PC-9 (cell line): ENCODE data around the gene DRC3. TPM values are rescaled to one million over a fixed set of nuclear protein-coding genes. Genes with fewer than 3 reads are reported as not detected.

ENCODE experiments used
- BruUV-seq: library from RNA; stranded (reverse); fragments of 400-500 nt; replicated peaks from 2 replicates; lab custom pipeline; 2021; lab: Mats Ljungman, UMichigan
- CTCF ChIA-PET: fragments of 300-600 bp; sonication (Branson Sonifier 250); formaldehyde crosslinking; loops from one replicate; lab custom pipeline; 2022; ENCODE audit warnings: antibody characterized with exemption; lab: Charles Lee
- POLR2A ChIA-PET: fragments of 300-600 bp; sonication (Branson Sonifier 250); formaldehyde crosslinking; loops from one replicate; lab custom pipeline; 2022; ENCODE audit warnings: antibody characterized with exemption; ENCODE audit not compliant: unreplicated experiment; lab: Charles Lee
- DNase-seq, 2 experiments: peaks; one replicate each; pipeline versions ENCODE4 v3.0.0 to v3.0.0-alpha.2; 2015 to 2022; ENCODE audit warnings: mixed read lengths in 1 of 2
- H2AFZ ChIP-seq: fragments of 200-600 bp; sonication (generic); 2 replicates; pipeline ENCODE4 v1.8.1; 2017; ENCODE audit warnings: antibody characterized with exemption
- H3F3A ChIP-seq: fragments of 200-600 bp; sonication (generic); 2 replicates; pipeline ENCODE4 v1.8.1; 2017; ENCODE audit warnings: antibody characterized with exemption, mild to moderate bottlenecking, low read depth; ENCODE audit not compliant: insufficient read depth
- H3K27ac ChIP-seq: fragments of 200-600 bp; sonication (generic); 2 replicates; pipeline ENCODE4 v1.6.1; 2016; ENCODE audit warnings: mixed run types
- H3K27me3 ChIP-seq: fragments of 200-600 bp; sonication (generic); 2 replicates; pipeline ENCODE4 v1.6.1; 2016; ENCODE audit warnings: low read depth, mixed run types; ENCODE audit not compliant: insufficient read depth
- H3K36me3 ChIP-seq: fragments of 200-600 bp; sonication (generic); 2 replicates; pipeline ENCODE4 v1.6.1; 2016; ENCODE audit warnings: low read depth, mixed run types
- H3K4me1 ChIP-seq: fragments of 200-600 bp; sonication (generic); replicated peaks from 2 replicates; pipeline ENCODE4 v1.6.1; 2016; ENCODE audit warnings: mixed run types; ENCODE audit not compliant: insufficient read depth
- H3K4me2 ChIP-seq: fragments of 200-600 bp; sonication (generic); 2 replicates; pipeline ENCODE4 v1.6.1; 2017; ENCODE audit warnings: mixed run types
- H3K4me3 ChIP-seq: fragments of 200-600 bp; sonication (generic); 2 replicates; pipeline ENCODE4 v1.6.1; 2016; ENCODE audit warnings: mixed run types
- H3K79me2 ChIP-seq: fragments of 200-600 bp; sonication (generic); 2 replicates; pipeline ENCODE4 v1.6.1; 2017; ENCODE audit warnings: low read depth, mixed run types
- H3K9me2 ChIP-seq: fragments of 200-600 bp; sonication (generic); 2 replicates; pipeline ENCODE4 v1.8.1; 2017; ENCODE audit warnings: mild to moderate bottlenecking; ENCODE audit not compliant: insufficient read depth
- H3K9me3 ChIP-seq: fragments of 200-600 bp; sonication (generic); 2 replicates; pipeline ENCODE4 v1.8.1; 2016; ENCODE audit warnings: low read depth; ENCODE audit not compliant: insufficient read depth
- H4K20me1 ChIP-seq: fragments of 200-600 bp; sonication (generic); 2 replicates; pipeline ENCODE4 v1.8.1; 2017; ENCODE audit not compliant: insufficient read depth
- EZH2 ChIP-seq: fragments of 200-600 bp; sonication (generic); IDR thresholded peaks from 2 replicates; pipeline ENCODE4 v1.8.0; 2017; ENCODE audit warnings: antibody characterized with exemption, low read depth
- intact Hi-C: fragments of 100-400 bp; cut with micrococcal nuclease; formaldehyde crosslinking; loops from one replicate; pipeline ENCODE4 v1.10.0; 2022; ENCODE audit not compliant: unreplicated experiment
- total RNA-seq: library from RNA; stranded (reverse); gene quantifications from 2 replicates; pipeline ENCODE4 v1.2.3, GENCODE V29; 2021
- TF ChIP-seq, protein P1 (sequence below): fragments of 200-600 bp; sonication (generic); conservative IDR thresholded peaks from 2 replicates; pipeline ENCODE4 v1.6.1; 2017; ENCODE audit warnings: mixed run types, antibody characterized with exemption, mild to moderate bottlenecking, moderate library complexity

DRC3 gene
- total RNA-seq, 1 experiment from 2014 or later = 15.2 TPM

DNA sequence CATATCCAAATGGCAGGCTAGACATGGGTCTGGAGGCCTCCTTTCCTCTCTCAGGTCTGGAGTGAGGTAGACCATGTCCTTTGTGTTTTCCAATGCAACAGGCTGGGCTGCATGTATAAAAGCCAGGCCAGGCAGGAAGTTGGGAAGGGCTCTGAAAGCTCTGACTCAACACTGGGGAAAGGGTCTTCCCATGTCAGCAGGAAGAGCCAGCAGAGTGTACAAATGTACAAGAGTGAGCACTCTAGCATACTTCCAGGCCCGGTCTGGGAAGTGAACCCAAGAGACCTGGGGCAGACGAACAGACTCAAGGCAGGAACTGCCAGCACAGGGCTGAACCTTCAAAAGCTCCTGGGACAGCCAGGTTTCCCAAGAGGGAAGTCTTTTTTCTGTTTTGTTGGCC, 59.3 kb downstream of the DRC3 start:
- H3F3A ChIP-seq = peaks cover 16% of the 10 kb centered on the region; the same call in 1 of the 2 replicates
- intact Hi-C loops = loop anchor here (2.0 to 5.0 kb wide), 3 partner anchors 40 to 351 kb away; partner anchors contain the start of genes DRC3, RAI1 and TOM1L2
- peaks cover 23% of the 10 kb centered on the region for H3K79me2 ChIP-seq
- TF ChIP-seq EZH2 = no peak
- TF ChIP-seq, protein P1, sequence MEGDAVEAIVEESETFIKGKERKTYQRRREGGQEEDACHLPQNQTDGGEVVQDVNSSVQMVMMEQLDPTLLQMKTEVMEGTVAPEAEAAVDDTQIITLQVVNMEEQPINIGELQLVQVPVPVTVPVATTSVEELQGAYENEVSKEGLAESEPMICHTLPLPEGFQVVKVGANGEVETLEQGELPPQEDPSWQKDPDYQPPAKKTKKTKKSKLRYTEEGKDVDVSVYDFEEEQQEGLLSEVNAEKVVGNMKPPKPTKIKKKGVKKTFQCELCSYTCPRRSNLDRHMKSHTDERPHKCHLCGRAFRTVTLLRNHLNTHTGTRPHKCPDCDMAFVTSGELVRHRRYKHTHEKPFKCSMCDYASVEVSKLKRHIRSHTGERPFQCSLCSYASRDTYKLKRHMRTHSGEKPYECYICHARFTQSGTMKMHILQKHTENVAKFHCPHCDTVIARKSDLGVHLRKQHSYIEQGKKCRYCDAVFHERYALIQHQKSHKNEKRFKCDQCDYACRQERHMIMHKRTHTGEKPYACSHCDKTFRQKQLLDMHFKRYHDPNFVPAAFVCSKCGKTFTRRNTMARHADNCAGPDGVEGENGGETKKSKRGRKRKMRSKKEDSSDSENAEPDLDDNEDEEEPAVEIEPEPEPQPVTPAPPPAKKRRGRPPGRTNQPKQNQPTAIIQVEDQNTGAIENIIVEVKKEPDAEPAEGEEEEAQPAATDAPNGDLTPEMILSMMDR = no peak
- no peaks in the 10 kb centered on the region for H3K36me3 ChIP-seq
- H2AFZ ChIP-seq = no peak overlapping the region
- peaks cover 18% of the 10 kb centered on the region for H3K4me1 ChIP-seq
- DNase-seq = no peak
- H4K20me1 ChIP-seq = no peaks in the 10 kb centered on the region
- CTCF ChIA-PET = interaction anchor here (1.1 to 1.2 kb wide), 2 partner anchors 113 to 118 kb away, joined by 3 to 5 read pairs; no protein-coding TSS in a partner anchor
- peak overlapping the region; percentile 26 for H3K4me2 ChIP-seq
- H3K9me2 ChIP-seq = no peaks in the 10 kb centered on the region
- no peaks in the 10 kb centered on the region for H3K9me3 ChIP-seq
- H3K27ac ChIP-seq = peak overlapping the region; percentile 59
- H3K27me3 ChIP-seq = no peaks in the 10 kb centered on the region
- no peak overlapping the region for H3K4me3 ChIP-seq
- BruUV-seq = no TSS peak
- POLR2A ChIA-PET = interaction anchor here (0.8 kb wide), 1 partner anchor 196 kb away, joined by 20 read pairs; no protein-coding TSS in a partner anchor

DNA sequence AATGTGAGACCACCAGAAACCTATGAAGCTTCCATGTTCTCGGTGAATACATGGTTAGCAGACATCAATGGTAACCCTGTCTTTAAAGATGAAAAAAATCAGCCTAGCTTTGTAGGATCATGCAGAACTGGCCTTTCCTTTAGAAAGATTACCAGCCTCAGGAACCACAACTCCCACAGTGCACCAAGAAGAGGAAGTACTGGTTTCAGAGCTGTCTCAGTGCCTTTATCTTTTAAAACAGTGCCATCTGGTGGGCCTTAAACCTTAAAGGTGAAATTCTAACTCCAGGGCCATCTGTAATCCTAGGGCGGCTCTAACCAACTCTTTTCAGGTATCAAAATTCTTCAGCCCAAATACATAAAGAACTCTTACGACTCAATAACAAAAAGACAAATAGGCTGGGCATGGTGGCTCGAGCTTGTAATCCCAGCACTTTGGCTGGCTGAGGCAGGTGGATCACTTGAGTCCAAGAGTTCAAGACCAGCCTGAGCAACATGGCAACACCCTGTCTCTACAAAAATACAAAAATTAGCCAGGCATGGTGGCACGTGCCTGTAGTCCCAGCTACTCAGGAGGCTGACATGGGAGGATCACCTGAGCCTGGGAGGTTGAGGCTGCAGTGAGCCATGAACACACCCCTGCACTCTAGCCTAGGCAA, 60.9 kb downstream of the DRC3 start:
- H3K79me2 ChIP-seq = peaks cover 39% of the 10 kb centered on the region
- TF ChIP-seq EZH2 = no peak
- TF ChIP-seq, protein P1 = peak; percentile 89
- POLR2A ChIA-PET = interaction anchor here (0.6 kb wide), 1 partner anchor 114 kb away, joined by 3 read pairs; no protein-coding TSS in a partner anchor

DNA sequence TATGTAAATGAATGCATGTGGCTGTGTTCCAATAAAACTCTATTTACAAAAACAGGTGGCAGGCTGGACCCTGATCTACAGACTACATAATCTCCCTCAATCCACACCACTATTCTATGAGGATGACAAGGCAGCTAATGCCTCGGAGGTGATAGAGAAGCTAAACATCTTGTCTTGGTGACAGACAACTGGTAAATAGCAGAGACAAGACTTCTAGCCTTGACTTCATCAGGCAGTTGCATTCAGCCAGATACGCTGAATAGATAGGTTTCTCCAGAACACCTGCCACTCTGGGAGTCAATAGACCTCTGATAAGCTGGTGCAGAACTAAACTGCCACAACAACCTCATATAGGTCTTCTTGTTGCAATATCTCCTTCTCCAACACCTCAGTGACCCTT, 63.0 kb downstream of the DRC3 start:
- ChIA-PET CTCF (no interaction called here), POLR2A (interaction anchor here (0.5 kb wide), 1 partner anchor 63 kb away, joined by 4 read pairs; the partner anchor contains the start of genes DRC3 and TOM1L2)
- H4K20me1 ChIP-seq = no peaks in the 10 kb centered on the region
- peaks cover 22% of the 10 kb centered on the region; the same call in 1 of the 2 replicates for H3F3A ChIP-seq
- TF ChIP-seq, protein P1 = no peak
- no peak for TF ChIP-seq EZH2
- H3K9me3 ChIP-seq = no peaks in the 10 kb centered on the region
- H3K4me1 ChIP-seq = peaks cover 36% of the 10 kb centered on the region
- BruUV-seq = no TSS peak
- H3K79me2 ChIP-seq = peaks cover 49% of the 10 kb centered on the region
- DNase-seq = no peak
- no peak overlapping the region for H3K27ac ChIP-seq
- no peaks in the 10 kb centered on the region for H3K9me2 ChIP-seq
- no peaks in the 10 kb centered on the region for H3K36me3 ChIP-seq
- intact Hi-C loops = loop anchor here (5.0 kb wide), 1 partner anchor 213 kb away; no protein-coding TSS in a partner anchor
- H2AFZ ChIP-seq = no peak overlapping the region
- no peak overlapping the region for H3K4me3 ChIP-seq
- H3K27me3 ChIP-seq = no peaks in the 10 kb centered on the region
- no peak overlapping the region for H3K4me2 ChIP-seq

More for the DNA sequence above, 60.9 kb downstream of the DRC3 start:
- Histone ChIP-seq H3K27ac (no peak overlapping the region), H3F3A (peaks cover 22% of the 10 kb centered on the region; the same call in 1 of the 2 replicates), H3K36me3 (no peaks in the 10 kb centered on the region), H2AFZ (no peak overlapping the region), H4K20me1 (no peaks in the 10 kb centered on the region), H3K4me3 (no peak overlapping the region), H3K9me2 (no peaks in the 10 kb centered on the region), H3K27me3 (no peaks in the 10 kb centered on the region), H3K4me2 (no peak overlapping the region), H3K9me3 (no peaks in the 10 kb centered on the region), H3K4me1 (peaks cover 30% of the 10 kb centered on the region)
- no TSS peak for BruUV-seq
- peak; percentile 54 to 82 for DNase-seq
- intact Hi-C loops = loop anchor here (1.0 to 5.0 kb wide), 6 partner anchors 41 to 353 kb away; partner anchors contain the start of genes DRC3, RAI1 and TOM1L2
- CTCF ChIA-PET = interaction anchor here (0.6 to 1.1 kb wide), 5 partner anchors 25 to 454 kb away, joined by 3 to 8 read pairs (median 4); no protein-coding TSS in a partner anchor
